Heart left ventricle (tissue), 16 donors: Measurements from ENCODE around the gene ZBTB9. TPM values are rescaled to one million over a fixed set of nuclear protein-coding genes. Genes with fewer than 3 reads are reported as not detected.
A peak's percentile ranks its signal among the peaks of the same experiment; 100 is the strongest.

Experiments
- ATAC-seq, 4 donors: fragments of 200-7000 bp; cut with Tn5 transposase; one replicate each; pipeline ENCODE4 v1.9.1; 2020 to 2022; ENCODE audit warnings: moderate library complexity in 4 of 4, mild to moderate bottlenecking in 3 of 4, moderate number of reproducible peaks in 1 of 4
- DNase-seq, 5 donors: peaks; one replicate each; pipeline ENCODE4 v3.0.0-alpha.2; 2020
- H3K27ac ChIP-seq, 12 donors: fragments of 200-600 bp; sonication (generic) in 4 of 12; one replicate each; pipeline versions ENCODE4 v1.5.0 to v1.8.0; 2016 to 2022; ENCODE audit warnings: mild to moderate bottlenecking in 2 of 12
- H3K27me3 ChIP-seq, 9 donors: fragments of 200-600 bp; sonication (generic) in 2 of 9; one replicate each; pipeline versions ENCODE4 v1.5.1 to v1.8.0; 2016 to 2022; ENCODE audit warnings: mild to moderate bottlenecking in 3 of 9
- H3K36me3 ChIP-seq, 9 donors: fragments of 200-600 bp; sonication (generic) in 2 of 9; one replicate each; pipeline versions ENCODE4 v1.5.0 to v1.8.0; 2018 to 2022; ENCODE audit warnings: mild to moderate bottlenecking in 2 of 9
- H3K4me1 ChIP-seq, 12 donors: fragments of 200-600 bp; sonication (generic) in 4 of 12; one replicate each; pipeline versions ENCODE4 v1.5.0 to v1.8.0; 2016 to 2022; ENCODE audit warnings: mild to moderate bottlenecking in 3 of 12
- H3K4me3 ChIP-seq, 12 donors: fragments of 200-600 bp; sonication (generic) in 4 of 12; one replicate each; pipeline versions ENCODE4 v1.5.0 to v1.8.0; 2017 to 2022; ENCODE audit warnings: mild to moderate bottlenecking in 9 of 12, moderate library complexity in 4 of 12
- H3K9me3 ChIP-seq, 12 donors: fragments of 200-600 bp; sonication (generic) in 4 of 12; one replicate each; pipeline versions ENCODE4 v1.5.0 to v1.8.0; 2016 to 2022; ENCODE audit warnings: mild to moderate bottlenecking in 1 of 12
- POLR2A ChIP-seq, 2 donors: fragments of 450-650 bp; IDR thresholded peaks; one replicate each; pipeline ENCODE4 v1.6.1; 2017; ENCODE audit warnings: antibody characterized with exemption in 2 of 2, mild to moderate bottlenecking in 2 of 2, moderate library complexity in 2 of 2
- WGBS, 4 donors: extraction: QIAGEN DNeasy Blood & Tissue Kit in 2 of 4; methylation state at CpG; one replicate each; pipeline versions ENCODE4 v1.1.5 to v1.1.7; 2013 to 2018; 5-methylcytosine and 5-hydroxymethylcytosine counted together
- intact Hi-C, 10 donors: fragments of 100-400 bp; cut with DNase I; formaldehyde crosslinking; loops; one replicate each; pipeline versions ENCODE4 v1.11.1 to v1.14.2; 2022
- polyA plus RNA-seq, 2 donors: library from polyadenylated mRNA; stranded (reverse); fragments of 200-250 nt; gene quantifications; one replicate each; pipeline ENCODE4 v1.2.3, GENCODE V29; 2013
- total RNA-seq, 9 donors: library from RNA; depleted of rRNA in 2 of 9; stranded (reverse); fragments of >200 nt in 2 of 9; fragmentation: NEBNext Ultra II Directional in 3 of 9; extraction: Animal tissue kit (Norgen Biotek cat#: 25700) in 3 of 9; gene quantifications; one replicate each; pipeline versions ENCODE4 v1.1.0 to v1.2.4, GENCODE V29; 2016 to 2023
- TF ChIP-seq, protein P1 (sequence below), 12 donors: fragments of 200-600 bp; sonication (generic) in 4 of 12; IDR thresholded peaks; one replicate each; pipeline versions ENCODE4 v1.5.0 to v1.8.0; 2018 to 2022; ENCODE audit warnings: antibody characterized with exemption in 12 of 12, mild to moderate bottlenecking in 5 of 12
- donor health status: ischemic (EF 13 %, LVEDD 7.1; RV severe dilation, severe dysfunction).
- donor health status: healthy with polysubstance abuse.
- donor health status: DM: no; HTN: yes; CAD: no.
- donor health status: DM: no; HTN: no; CAD: no.
- donor health status: ischemic (EF 25% LVEDD 6.9; RV normal size, moderate dysfunction).
- donor health status: ischemic (EF 25% LVEDD 5.7; RV mildly dilated, moderate dysfunction).
- donor health status: healthy.
- donor health status: DM: yes; HTN: yes; CAD: no.
- donor health status: ischemic (EF 35%, LVEDD 5.7; RV mildly dilated, moderate dysfunction).
- donor health status: nonischemic (EF 11% LVEDD 7.7; RV severe dilation, severe dysfunction).
- donor health status: DM: yes; HTN: yes; CAD: no.
- donor health status: PGD.
- donor health status: ischemic (EF 29% LVEDD 5.4; RV normal size, mild dysfunction).
- donor health status: nonischemic (EF 23%, LVEDD 6.1; RV moderate dilation, normal function).

The ZBTB9 gene
- total and polyA plus RNA-seq, 11 donors: 2.2 to 6.4 (median 4.7) TPM

DNA sequence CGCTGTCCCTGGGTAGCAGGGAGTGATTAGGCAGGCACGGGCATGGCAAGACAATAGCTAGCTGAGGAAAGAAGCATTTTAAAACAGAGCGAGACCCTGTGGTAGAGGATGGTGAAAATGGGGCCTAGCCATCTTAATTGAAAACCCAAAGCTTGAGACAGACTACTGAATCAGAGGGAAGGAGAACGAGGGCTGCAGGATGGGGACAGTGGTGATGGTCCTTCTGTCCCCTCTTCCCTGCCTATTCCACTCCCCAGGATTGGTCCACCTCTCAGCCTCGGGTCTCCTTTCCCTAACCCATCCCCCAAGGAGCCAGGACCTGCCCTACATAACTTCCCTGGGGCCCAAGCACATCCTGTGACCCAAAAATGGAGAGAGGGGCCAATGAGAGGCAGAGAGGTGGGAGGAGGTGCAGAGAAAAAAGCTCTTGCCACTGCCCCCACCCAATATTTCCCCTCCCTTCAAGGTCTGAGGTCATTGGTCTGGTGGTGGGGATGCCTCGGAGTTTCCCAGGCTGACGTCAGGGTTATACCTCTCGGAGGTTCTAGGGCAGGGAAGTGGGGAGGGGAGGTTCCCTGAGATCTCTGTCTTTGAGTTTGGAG lies 35.6 kb upstream of the ZBTB9 start:
- DNase-seq (peak in 1 of 5 donors; percentile 32), ATAC-seq (no peak)
- peak overlapping the region in 11 of 12 donors; percentile 11 to 80 (median 66) for H3K4me3 ChIP-seq
- intact Hi-C loops: loop anchor here in 2 of 10 donors (1.0 to 10.0 kb wide), 3 partner anchors 8 to 156 kb away; partner anchors contain the start of gene KIFC1 (in 1 of the 2)
- H3K9me3 ChIP-seq: no peaks in the 10 kb centered on the region
- H3K36me3 ChIP-seq: peaks cover 0 to 31% (median 28%) of the 10 kb centered on the region in 9 donors
- TF ChIP-seq POLR2A (IDR thresholded peaks at IDR 0.05): no peak
- TF ChIP-seq, protein P1, sequence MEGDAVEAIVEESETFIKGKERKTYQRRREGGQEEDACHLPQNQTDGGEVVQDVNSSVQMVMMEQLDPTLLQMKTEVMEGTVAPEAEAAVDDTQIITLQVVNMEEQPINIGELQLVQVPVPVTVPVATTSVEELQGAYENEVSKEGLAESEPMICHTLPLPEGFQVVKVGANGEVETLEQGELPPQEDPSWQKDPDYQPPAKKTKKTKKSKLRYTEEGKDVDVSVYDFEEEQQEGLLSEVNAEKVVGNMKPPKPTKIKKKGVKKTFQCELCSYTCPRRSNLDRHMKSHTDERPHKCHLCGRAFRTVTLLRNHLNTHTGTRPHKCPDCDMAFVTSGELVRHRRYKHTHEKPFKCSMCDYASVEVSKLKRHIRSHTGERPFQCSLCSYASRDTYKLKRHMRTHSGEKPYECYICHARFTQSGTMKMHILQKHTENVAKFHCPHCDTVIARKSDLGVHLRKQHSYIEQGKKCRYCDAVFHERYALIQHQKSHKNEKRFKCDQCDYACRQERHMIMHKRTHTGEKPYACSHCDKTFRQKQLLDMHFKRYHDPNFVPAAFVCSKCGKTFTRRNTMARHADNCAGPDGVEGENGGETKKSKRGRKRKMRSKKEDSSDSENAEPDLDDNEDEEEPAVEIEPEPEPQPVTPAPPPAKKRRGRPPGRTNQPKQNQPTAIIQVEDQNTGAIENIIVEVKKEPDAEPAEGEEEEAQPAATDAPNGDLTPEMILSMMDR (IDR thresholded peaks at IDR 0.05): no peak
- no peaks in the 10 kb centered on the region for H3K27me3 ChIP-seq
- peaks cover 0 to 40% (median 24%) of the 10 kb centered on the region in 12 donors for H3K4me1 ChIP-seq
- WGBS, 4 donors: 40 to 48% (median 43%) methylated on average over 8 of the region's 8 CpGs
- peak overlapping the region; percentile 83 to 97 (median 92) for H3K27ac ChIP-seq

DNA sequence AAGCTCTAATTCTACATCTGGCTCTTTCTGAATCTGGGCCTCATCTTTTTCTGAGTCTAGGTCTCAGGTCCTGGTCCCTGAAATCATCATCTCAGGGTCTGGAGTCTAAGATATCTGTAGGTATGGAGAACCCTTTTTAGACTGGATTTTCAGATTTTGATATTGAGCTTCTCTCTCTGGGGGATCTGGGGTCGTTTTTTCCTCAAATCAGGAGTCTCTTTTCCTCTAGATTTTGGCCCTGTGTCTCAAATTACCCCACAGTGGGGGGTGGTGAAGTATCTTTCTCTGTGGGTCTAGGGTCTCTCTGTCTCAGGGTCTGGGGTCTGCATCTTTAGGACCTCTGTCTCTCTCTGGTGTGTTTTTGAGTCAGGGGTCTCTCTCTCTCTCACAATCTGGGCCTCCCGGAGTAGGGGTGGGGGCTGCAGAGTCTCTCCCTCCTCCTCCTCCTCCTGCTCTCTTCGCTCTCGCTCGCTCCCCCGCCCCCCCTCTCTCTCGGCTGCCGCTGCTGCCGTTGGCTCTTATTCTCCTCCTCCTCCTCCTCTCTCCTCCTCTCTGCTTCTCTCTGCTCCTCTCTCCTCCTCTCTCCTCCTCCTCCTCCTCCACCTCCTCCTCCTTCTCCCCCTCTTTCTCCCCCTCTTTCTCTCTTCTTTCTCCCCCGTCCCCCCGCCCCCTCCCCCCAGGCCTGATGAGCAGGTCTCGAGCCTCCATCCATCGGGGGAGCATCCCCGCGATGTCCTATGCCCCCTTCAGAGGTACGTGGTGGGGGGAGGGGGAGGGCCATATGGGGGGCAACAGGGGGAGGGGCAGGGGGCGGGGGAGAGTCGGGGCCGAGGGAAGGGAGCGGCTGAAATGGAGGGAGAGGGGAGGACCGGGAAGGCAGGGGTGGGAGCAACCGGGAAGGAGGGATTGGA lies 34.5 kb upstream of the ZBTB9 start, which contains the start of gene SYNGAP1:
Gene SYNGAP1 (plus strand): TSS at position 486 of the 911 bp plus-strand sequence. CDS start 200 bp downstream, at position 686.
- H3K36me3 ChIP-seq: peaks cover 0 to 20% (median 19%) of the 10 kb centered on the region in 9 donors
- H3K4me1 ChIP-seq: peaks cover 0 to 51% (median 31%) of the 10 kb centered on the region in 12 donors
- peak within 1 kb of the TSS; percentile 83 to 97 (median 92) for H3K27ac ChIP-seq
- no peaks in the 10 kb centered on the region for H3K27me3 ChIP-seq
- ATAC-seq (no peak), DNase-seq (peak in 4 of 5 donors; percentile 60 to 76 (median 68))
- peak in 1 of 2 donors; percentile 19 for TF ChIP-seq POLR2A (IDR thresholded peaks at IDR 0.05)
- TF ChIP-seq, protein P1 (IDR thresholded peaks at IDR 0.05): no peak
- 5 to 10% (median 6%) methylated on average over 21 to 22 of the region's 22 CpGs for WGBS, 4 donors
- intact Hi-C loops: loop anchor here in 4 of 10 donors (10.0 kb wide), 1 partner anchor 155 kb away; no protein-coding TSS in a partner anchor
- H3K9me3 ChIP-seq: no peaks in the 10 kb centered on the region
- H3K4me3 ChIP-seq: peak within 1 kb of the TSS in 9 of 12 donors; percentile 28 to 64 (median 40)

DNA sequence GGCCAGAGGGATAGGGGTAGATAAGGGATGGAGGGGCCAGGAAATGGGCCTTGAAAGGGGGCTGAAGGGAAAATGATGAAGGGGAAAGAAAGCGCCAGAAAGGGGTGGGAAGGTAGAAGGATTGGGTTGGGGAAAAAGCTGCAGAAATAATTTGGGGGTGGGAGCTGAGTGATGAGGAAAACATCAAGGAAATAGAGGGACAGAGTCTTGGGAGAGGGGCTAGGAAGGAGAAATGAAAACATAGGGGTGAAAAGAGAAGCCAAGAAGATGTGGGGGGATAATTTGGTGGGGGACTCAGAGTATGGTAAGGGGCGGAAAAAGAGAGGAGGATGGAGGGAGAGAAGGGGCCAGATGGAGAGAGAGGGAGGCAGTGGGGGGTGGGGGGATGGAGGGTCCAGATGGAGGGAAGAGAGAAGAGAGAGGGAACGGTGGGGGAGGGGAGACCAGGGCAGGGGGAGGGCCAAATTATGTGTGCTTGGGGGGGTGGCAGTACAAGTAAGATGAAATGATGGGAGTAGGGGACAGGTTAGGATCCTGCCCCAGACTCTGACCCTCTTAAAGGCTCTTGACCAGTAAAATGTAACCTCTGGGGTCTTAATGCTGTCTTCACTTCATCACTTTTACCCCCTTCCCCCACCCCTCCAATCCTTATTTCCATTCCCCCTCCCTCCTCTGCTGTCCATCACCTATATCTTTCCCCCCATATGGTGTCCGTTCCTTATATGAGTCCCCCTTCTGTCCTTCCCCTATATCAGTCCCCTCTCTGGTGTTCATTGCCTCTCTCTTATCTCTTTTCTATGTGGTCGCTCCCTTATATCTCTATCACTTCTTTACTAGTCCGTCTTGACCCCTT lies 33.7 kb upstream of the ZBTB9 start:
- ATAC-seq (no peak), DNase-seq (peak in 1 of 5 donors; percentile 11)
- 60 to 63% (median 61%) methylated on average over 6 of the region's 6 CpGs for WGBS, 4 donors
- peaks cover 0 to 12% (median 10%) of the 10 kb centered on the region in 9 donors for H3K36me3 ChIP-seq
- no peaks in the 10 kb centered on the region for H3K9me3 ChIP-seq
- H3K4me1 ChIP-seq: peaks cover 0 to 49% (median 35%) of the 10 kb centered on the region in 12 donors
- peak overlapping the region in 6 of 12 donors; percentile 31 to 95 (median 66) for H3K27ac ChIP-seq
- no peak for TF ChIP-seq POLR2A (IDR thresholded peaks at IDR 0.05)
- TF ChIP-seq, protein P1 (IDR thresholded peaks at IDR 0.05): no peak
- peak overlapping the region in 9 of 12 donors; percentile 7 to 48 (median 36) for H3K4me3 ChIP-seq
- intact Hi-C loops: loop anchor here in 2 of 10 donors (10.0 kb wide), 1 partner anchor 154 kb away; no protein-coding TSS in a partner anchor
- H3K27me3 ChIP-seq: no peaks in the 10 kb centered on the region
